ENCODE data around the gene SH3RF1.
"Not testable (repeated sequence)": the region's sequence is repeated elsewhere in the genome, so short reads cannot be mapped to it uniquely, and the experiment has no call there.

Gene SH3RF1

GRCh38 chr4:169197206-169197605, 73.5 kb downstream of the SH3RF1 start:
- DNase-seq, result not testable (repeated sequence)

GRCh38 chr4:169195032-169195431, 75.7 kb downstream of the SH3RF1 start:
- DNase-seq, result no peak

GRCh38 chr4:169189968-169190367, 80.8 kb downstream of the SH3RF1 start:
- DNase-seq, result not testable (repeated sequence)

GRCh38 chr4:169189372-169189771, 81.4 kb downstream of the SH3RF1 start:
- no peak for DNase-seq

GRCh38 chr4:169188204-169188603, 82.6 kb downstream of the SH3RF1 start:
- no peak for DNase-seq

GRCh38 chr4:169185133-169185956, 85.4 kb downstream of the SH3RF1 start:
- no peak for DNase-seq

GRCh38 chr4:169184686-169185085, 86.1 kb downstream of the SH3RF1 start:
- no peak for DNase-seq

GRCh38 chr4:169184236-169184635, 86.5 kb downstream of the SH3RF1 start:
- no peak for DNase-seq

GRCh38 chr4:169183581-169183980, 87.2 kb downstream of the SH3RF1 start:
- no peak for DNase-seq

GRCh38 chr4:169179609-169180521, 90.9 kb downstream of the SH3RF1 start:
- no peak for DNase-seq

- not testable (repeated sequence) for DNase-seq
Measured at GRCh38 chr4:169178092-169178491, 92.7 kb downstream of the SH3RF1 start.

- DNase-seq, result no peak
Measured at GRCh38 chr4:169175476-169175875, 95.3 kb downstream of the SH3RF1 start.

- DNase-seq, result no peak
Measured at GRCh38 chr4:169175035-169175434, 95.7 kb downstream of the SH3RF1 start.

GRCh38 chr4:169174247-169174646, 96.5 kb downstream of the SH3RF1 start:
- no peak for DNase-seq

- DNase-seq, result no peak
Measured at GRCh38 chr4:169167957-169168858, 102.5 kb downstream of the SH3RF1 start.

GRCh38 chr4:169164669-169165415, 105.9 kb downstream of the SH3RF1 start:
- no peak for DNase-seq

- no peak for DNase-seq
Measured at GRCh38 chr4:169163947-169164668, 106.6 kb downstream of the SH3RF1 start.

GRCh38 chr4:169163495-169163894, 107.3 kb downstream of the SH3RF1 start:
- no peak for DNase-seq

- no peak for DNase-seq
Measured at GRCh38 chr4:169160825-169161224, 109.9 kb downstream of the SH3RF1 start.

- no peak for DNase-seq
Measured at GRCh38 chr4:169159624-169160171, 111.1 kb downstream of the SH3RF1 start.

GRCh38 chr4:169158861-169159260, 111.9 kb downstream of the SH3RF1 start:
- no peak for DNase-seq

Data from stimulated activated CD4-positive, alpha-beta T cell treated with anti-CD3 and anti-CD28 coated beads, Interleukin-12 subunit alpha, Interleukin-12 subunit beta, amount 100 ng/mL, for 4 hours (primary cell).